Measurements from ENCODE around the gene RTL1. TPM values are rescaled to one million over a fixed set of nuclear protein-coding genes. Genes with fewer than 3 reads are reported as not detected.

Gene RTL1
- total RNA-seq, 2 experiments from 2014 or later: not detected

DNA sequence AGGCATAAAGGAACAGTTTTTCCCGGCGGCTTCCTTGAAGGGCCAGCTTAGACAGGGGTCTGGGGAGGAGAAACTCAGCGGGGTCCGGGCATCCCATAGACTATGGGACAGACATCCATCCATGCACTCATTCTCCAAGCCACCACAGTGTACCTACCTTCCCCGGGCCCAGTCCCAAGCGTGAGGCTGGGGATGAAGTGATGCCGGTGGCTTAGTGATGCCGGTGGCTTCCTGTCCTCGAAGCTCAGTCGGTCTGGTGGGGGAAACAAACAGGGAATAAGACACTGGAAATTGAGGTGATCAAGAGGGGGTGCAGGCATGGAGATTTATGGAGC is 421 bp downstream of the RTL1 start:
- no peaks in the 10 kb centered on the region for H3K4me1 Mint-ChIP-seq

GRCh38 chr14:100902295-100903133 is 1.0 kb downstream of the RTL1 start:
- H3K4me3 Mint-ChIP-seq: no peak overlapping the region
- peaks cover 43% of the 10 kb centered on the region for H3K27me3 Mint-ChIP-seq
- no peaks in the 10 kb centered on the region for H3K9me3 Mint-ChIP-seq
- H3K4me1 Mint-ChIP-seq: no peaks in the 10 kb centered on the region
- POLR2A ChIA-PET: no interaction called here
- no peak overlapping the region for H3K27ac Mint-ChIP-seq
- H3K36me3 Mint-ChIP-seq: no peaks in the 10 kb centered on the region
- ATAC-seq (ENCODE audit: low read depth) (no peak), DNase-seq (no peak)

More for the DNA sequence above, 421 bp downstream of the RTL1 start:
- POLR2A ChIA-PET: no interaction called here
- no peaks in the 10 kb centered on the region for H3K9me3 Mint-ChIP-seq
- H3K36me3 Mint-ChIP-seq: no peaks in the 10 kb centered on the region
- H3K4me3 Mint-ChIP-seq: no peak overlapping the region
- H3K27me3 Mint-ChIP-seq: peaks cover 42% of the 10 kb centered on the region
- ATAC-seq (ENCODE audit: low read depth) (no peak), DNase-seq (no peak)
- H3K27ac Mint-ChIP-seq: no peak overlapping the region

DNA sequence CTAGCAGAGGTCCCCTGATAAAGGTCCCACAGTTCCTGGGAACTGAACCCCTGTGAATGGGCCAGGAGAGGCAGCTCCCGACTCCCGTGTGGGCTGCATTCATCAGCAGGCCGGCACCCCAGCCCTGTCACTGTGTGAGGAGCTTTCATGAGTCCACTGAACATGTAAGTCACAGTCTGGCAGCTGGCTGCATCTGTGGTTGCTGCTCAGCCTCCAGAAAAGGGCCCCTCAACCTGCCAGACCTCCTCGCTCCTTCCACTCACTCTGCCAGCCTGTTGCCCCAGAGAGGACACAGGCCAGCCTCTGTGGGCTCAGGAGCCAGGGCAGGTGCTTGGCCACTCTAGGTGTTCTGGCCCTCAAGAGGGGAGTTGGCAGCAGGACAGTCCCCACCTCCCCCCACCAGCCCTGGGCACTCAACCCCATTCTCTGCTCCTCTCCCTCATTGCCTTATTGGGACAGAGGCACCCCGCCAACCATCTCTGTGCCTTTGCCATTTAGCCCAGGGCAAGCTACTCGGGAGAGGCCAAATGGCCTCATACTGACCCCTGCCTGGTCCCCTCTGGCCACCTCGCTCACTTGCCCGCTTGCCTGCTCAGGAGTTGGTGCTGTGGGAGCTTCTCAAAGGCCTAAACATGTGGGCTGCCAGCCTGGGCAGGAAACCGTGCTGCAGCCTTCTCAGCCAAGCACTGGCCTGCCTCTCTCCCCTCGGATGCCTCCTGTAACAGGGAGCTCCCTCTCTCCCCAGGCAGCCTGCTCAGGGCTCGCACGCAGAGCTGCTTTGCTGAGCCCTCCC is 1.9 kb downstream of the RTL1 start:
- DNase-seq (no peak), ATAC-seq (ENCODE audit: low read depth) (no peak)
- no peaks in the 10 kb centered on the region for H3K4me1 Mint-ChIP-seq
- no peaks in the 10 kb centered on the region for H3K9me3 Mint-ChIP-seq
- POLR2A ChIA-PET: no interaction called here
- H3K36me3 Mint-ChIP-seq: no peaks in the 10 kb centered on the region
- no peak overlapping the region for H3K4me3 Mint-ChIP-seq
- H3K27ac Mint-ChIP-seq: no peak overlapping the region
- peaks cover 43% of the 10 kb centered on the region for H3K27me3 Mint-ChIP-seq

DNA sequence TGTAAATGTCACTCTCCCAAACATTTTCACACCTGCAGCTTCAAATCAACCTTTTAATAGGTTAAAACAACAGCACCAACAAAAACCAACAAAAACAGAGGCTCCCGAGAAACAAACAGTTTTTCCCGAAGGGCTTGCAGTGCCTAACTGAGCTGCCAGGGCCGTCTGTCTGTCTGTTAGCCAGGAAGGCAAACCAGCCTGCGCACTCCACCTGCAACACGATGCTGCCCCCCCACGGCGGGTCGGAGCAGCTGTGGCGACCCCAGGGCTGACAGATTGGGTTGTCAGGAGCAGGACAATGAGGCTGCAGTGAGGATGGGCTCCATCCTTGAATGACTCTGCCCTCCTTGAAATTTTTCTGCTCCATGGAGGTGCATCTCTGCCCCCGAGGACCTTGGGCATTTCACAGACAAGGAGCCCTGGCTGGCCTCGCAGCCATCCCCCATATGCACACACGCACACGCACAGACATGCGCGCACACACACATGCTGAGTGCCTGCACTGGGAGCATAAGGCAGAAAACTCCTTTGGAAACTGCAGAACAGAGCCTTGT is 2.6 kb downstream of the RTL1 start:
- H3K36me3 Mint-ChIP-seq: no peaks in the 10 kb centered on the region
- POLR2A ChIA-PET: no interaction called here
- no peak for DNase-seq
- no peaks in the 10 kb centered on the region for H3K9me3 Mint-ChIP-seq
- peaks cover 43% of the 10 kb centered on the region for H3K27me3 Mint-ChIP-seq
- no peak overlapping the region for H3K4me3 Mint-ChIP-seq
- no peak for ATAC-seq (ENCODE audit: low read depth)
- no peaks in the 10 kb centered on the region for H3K4me1 Mint-ChIP-seq
- H3K27ac Mint-ChIP-seq: no peak overlapping the region

DNA sequence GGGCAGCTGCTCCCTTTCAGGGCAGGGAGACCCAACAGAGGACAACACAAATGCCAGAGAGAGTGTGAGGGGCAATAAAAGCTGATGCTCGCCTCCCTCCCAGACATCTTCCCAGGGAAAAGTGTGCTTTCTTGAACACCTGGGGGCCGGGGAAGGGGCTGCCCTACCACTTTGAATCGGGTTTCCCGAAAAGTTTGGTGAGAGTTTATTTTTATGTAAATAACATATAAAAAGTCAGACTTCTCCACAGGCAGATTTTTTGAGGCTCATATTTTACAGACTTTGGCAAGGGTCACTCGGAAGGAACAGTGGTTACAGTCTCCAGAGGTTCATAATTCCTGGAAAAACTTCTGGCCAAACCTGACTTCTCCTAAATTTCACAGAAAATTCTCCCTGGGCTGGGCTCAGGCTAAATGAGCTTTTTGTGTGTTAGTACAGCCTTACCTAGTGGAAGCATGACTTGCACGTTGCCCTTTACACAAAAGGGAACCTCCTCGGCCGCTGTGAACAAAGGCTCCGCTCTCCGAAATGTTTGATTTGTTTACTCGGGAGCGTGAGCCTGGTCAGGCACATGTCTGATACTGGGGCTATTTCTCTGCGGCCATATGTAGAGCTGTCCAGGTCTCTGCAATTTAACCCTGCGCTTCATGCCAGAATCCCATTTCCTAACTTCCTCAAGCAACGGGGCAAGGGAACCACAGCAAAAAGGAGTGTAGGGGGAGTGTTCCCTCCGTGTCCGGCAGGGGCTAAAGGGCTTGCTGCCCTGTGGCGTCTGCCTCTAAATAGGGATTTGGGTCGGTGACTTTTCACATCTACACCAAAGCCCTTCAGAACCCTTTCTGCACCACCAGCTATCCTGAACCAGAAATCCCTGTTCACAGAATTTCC is 3.4 kb downstream of the RTL1 start:
- H3K9me3 Mint-ChIP-seq: no peaks in the 10 kb centered on the region
- H3K36me3 Mint-ChIP-seq: no peaks in the 10 kb centered on the region
- no peak for DNase-seq
- H3K4me1 Mint-ChIP-seq: no peaks in the 10 kb centered on the region
- no peak overlapping the region for H3K4me3 Mint-ChIP-seq
- POLR2A ChIA-PET: no interaction called here
- H3K27ac Mint-ChIP-seq: no peak overlapping the region
- no peak for ATAC-seq (ENCODE audit: low read depth)
- peaks cover 39% of the 10 kb centered on the region for H3K27me3 Mint-ChIP-seq

DNA sequence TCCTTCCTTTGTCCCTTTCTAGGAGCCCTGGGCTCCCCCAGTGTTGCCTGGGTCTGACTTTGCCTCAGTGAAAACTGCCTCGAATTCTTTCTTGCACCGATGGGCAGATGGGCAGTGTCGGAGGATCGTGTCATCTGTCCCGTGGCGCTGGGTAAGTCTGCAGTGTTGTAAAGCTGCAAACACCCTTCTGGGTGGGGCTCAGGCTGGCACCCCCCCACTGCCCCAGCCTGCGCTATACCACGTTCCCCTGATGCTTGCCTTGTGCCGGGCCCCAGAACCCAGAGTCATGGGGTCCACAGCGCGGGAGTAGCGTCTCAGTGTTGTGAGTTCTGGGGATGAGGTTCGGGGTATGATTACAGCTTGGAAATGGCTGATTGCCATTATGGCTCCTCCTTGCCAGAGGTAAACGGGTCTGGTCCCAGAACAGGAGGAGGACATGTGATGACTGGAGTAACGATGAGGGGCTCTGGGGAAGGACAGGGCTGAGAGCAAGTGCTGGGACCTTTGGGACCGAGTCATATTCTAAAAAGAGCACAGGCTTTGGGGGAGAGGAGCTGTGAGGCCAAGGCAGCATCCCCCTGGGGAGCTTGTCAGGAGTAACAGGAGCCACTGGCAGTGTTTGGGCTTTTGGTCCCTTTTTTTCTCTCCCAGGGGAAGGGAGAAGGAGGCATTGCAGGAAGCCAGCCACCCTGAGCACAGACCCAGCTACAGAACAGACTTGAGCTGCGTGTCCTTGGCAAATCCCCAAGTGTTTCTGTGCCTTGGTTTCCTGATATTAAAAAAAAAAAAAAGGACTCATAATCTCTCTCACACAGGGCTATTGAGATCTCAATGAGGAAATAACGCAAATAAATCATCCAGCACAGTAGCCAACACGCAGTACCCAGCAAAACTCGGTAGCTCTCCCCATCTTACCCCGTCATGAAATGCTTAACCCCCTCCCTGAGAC is 4.3 kb downstream of the RTL1 start:
- H3K27ac Mint-ChIP-seq: no peak overlapping the region
- POLR2A ChIA-PET: no interaction called here
- H3K36me3 Mint-ChIP-seq: no peaks in the 10 kb centered on the region
- ATAC-seq (ENCODE audit: low read depth): no peak
- no peaks in the 10 kb centered on the region for H3K4me1 Mint-ChIP-seq
- peak; percentile 7 for DNase-seq
- H3K9me3 Mint-ChIP-seq: no peaks in the 10 kb centered on the region
- H3K27me3 Mint-ChIP-seq: peaks cover 37% of the 10 kb centered on the region
- H3K4me3 Mint-ChIP-seq: no peak overlapping the region

- DNase-seq (no peak), ATAC-seq (ENCODE audit: low read depth) (no peak)
- Mint-ChIP-seq H3K27me3 (peaks cover 34% of the 10 kb centered on the region), H3K36me3 (no peaks in the 10 kb centered on the region), H3K27ac (no peak overlapping the region), H3K4me3 (no peak overlapping the region), H3K9me3 (no peaks in the 10 kb centered on the region), H3K4me1 (no peaks in the 10 kb centered on the region)
- POLR2A ChIA-PET: no interaction called here
Measured at GRCh38 chr14:100898465-100898864, 5.1 kb downstream of the RTL1 start.

GRCh38 chr14:100896369-100897060 is 7.0 kb downstream of the RTL1 start:
- Mint-ChIP-seq H3K27ac (no peak overlapping the region), H3K27me3 (peaks cover 28% of the 10 kb centered on the region), H3K4me3 (no peak overlapping the region), H3K36me3 (no peaks in the 10 kb centered on the region), H3K9me3 (no peaks in the 10 kb centered on the region), H3K4me1 (no peaks in the 10 kb centered on the region)
- DNase-seq (peak; percentile 12), ATAC-seq (ENCODE audit: low read depth) (no peak)
- POLR2A ChIA-PET: no interaction called here

- POLR2A ChIA-PET: interaction anchor here (0.6 kb wide), 1 partner anchor 9 kb away, joined by 3 read pairs; no protein-coding TSS in a partner anchor
- ATAC-seq (ENCODE audit: low read depth) (no peak), DNase-seq (peak; percentile 4)
- Mint-ChIP-seq H3K27ac (no peak overlapping the region), H3K36me3 (no peaks in the 10 kb centered on the region), H3K9me3 (no peaks in the 10 kb centered on the region), H3K4me1 (no peaks in the 10 kb centered on the region), H3K4me3 (no peak overlapping the region), H3K27me3 (peaks cover 21% of the 10 kb centered on the region)
Measured at GRCh38 chr14:100895411-100895810, 8.1 kb downstream of the RTL1 start.

- peaks cover 11% of the 10 kb centered on the region for H3K27me3 Mint-ChIP-seq
- POLR2A ChIA-PET: no interaction called here
- peak; percentile 14 for DNase-seq
- no peak overlapping the region for H3K4me3 Mint-ChIP-seq
- no peak for ATAC-seq (ENCODE audit: low read depth)
- no peaks in the 10 kb centered on the region for H3K36me3 Mint-ChIP-seq
- H3K27ac Mint-ChIP-seq: no peak overlapping the region
- no peaks in the 10 kb centered on the region for H3K9me3 Mint-ChIP-seq
- no peaks in the 10 kb centered on the region for H3K4me1 Mint-ChIP-seq
Measured at GRCh38 chr14:100894416-100894815, 9.1 kb downstream of the RTL1 start.

DNA sequence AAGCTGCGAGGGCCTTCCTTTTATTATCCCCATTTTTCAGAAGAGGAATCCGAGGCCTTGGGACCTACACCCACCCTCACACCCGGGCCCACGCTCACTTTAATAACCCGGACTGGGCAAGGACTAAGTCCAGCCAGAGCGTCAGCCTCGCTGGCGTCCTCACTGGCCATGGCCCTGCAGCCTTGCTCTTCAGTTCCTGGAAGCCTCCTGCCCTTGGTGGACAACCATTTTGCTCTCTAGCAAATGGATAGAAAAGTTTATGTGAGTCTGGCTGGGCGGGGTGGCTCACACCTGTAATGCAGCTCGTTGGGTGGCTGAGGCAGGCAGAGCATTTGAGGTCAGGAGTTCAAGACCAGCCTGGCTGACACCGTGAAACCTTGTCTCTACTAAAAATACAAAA is 9.8 kb downstream of the RTL1 start:
- no peaks in the 10 kb centered on the region for H3K4me1 Mint-ChIP-seq
- H3K9me3 Mint-ChIP-seq: no peaks in the 10 kb centered on the region
- no peak overlapping the region for H3K4me3 Mint-ChIP-seq
- no peak overlapping the region for H3K27ac Mint-ChIP-seq
- POLR2A ChIA-PET: no interaction called here
- H3K27me3 Mint-ChIP-seq: peaks cover 5% of the 10 kb centered on the region
- DNase-seq (peak; percentile 1), ATAC-seq (ENCODE audit: low read depth) (no peak)
- no peaks in the 10 kb centered on the region for H3K36me3 Mint-ChIP-seq

DNA sequence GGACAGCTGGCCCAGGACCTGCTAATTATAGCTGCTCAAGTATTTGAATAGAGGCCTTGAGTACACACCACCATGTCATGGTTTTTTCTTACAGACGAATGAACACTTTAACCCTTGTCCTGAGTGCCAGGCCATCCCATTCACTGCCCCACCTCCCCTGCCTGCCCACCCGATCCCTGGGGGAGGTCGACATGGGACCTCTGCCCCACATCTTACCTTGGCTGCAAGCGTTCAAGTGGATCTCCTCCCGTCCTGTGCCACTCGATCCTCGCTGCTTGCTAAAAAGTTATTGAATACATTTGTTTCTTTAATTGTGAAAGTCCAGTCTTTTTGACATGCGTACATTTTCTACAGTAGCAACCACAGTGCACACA is 10.3 kb downstream of the RTL1 start:
- Mint-ChIP-seq H3K9me3 (no peaks in the 10 kb centered on the region), H3K27ac (no peak overlapping the region), H3K4me3 (no peak overlapping the region), H3K27me3 (peaks cover 4% of the 10 kb centered on the region), H3K36me3 (no peaks in the 10 kb centered on the region), H3K4me1 (no peaks in the 10 kb centered on the region)
- DNase-seq: peak; percentile 2
- no peak for ATAC-seq (ENCODE audit: low read depth)
- POLR2A ChIA-PET: no interaction called here

All from activated naive CD8-positive, alpha-beta T cell treated with anti-CD3 and anti-CD28 coated beads, Interleukin-2, amount 10 ng/mL, durations not matched to agents 7 days and 5 days (primary cell).